Smooth muscle cell (in vitro differentiated cells): Measurements from ENCODE around the gene FZD2. TPM values are rescaled to one million over a fixed set of nuclear protein-coding genes. Genes with fewer than 3 reads are reported as not detected.
A peak's percentile ranks its signal among the peaks of the same experiment; 100 is the strongest.
"Not testable (repeated sequence)": the region's sequence is repeated elsewhere in the genome, so short reads cannot be mapped to it uniquely, and the experiment has no call there.

Experiments
- DNase-seq: peaks from one replicate; lab custom pipeline; 2025; ENCODE audit not compliant: unreplicated experiment; lab: John Stamatoyannopoulos, UW
- H2AFZ ChIP-seq: fragments of 200-600 bp; sonication (generic); 2 replicates; pipeline ENCODE4 v1.6.0; 2016; ENCODE audit warnings: antibody characterized with exemption, low read depth, mild to moderate bottlenecking
- H3F3A ChIP-seq: fragments of 200-600 bp; sonication (generic); 2 replicates; pipeline ENCODE4 v1.6.0; 2017; ENCODE audit warnings: antibody characterized with exemption, low read depth
- H3K27ac ChIP-seq: fragments of 200-600 bp; sonication (generic); 2 replicates; pipeline ENCODE4 v1.5.1; 2016; ENCODE audit warnings: low read depth, mild to moderate bottlenecking
- H3K27me3 ChIP-seq: fragments of 200-600 bp; sonication (generic); 2 replicates; pipeline ENCODE4 v1.6.1; 2016; ENCODE audit warnings: low read depth, mild to moderate bottlenecking
- H3K36me3 ChIP-seq: fragments of 200-600 bp; sonication (generic); 2 replicates; pipeline ENCODE4 v1.5.1; 2016; ENCODE audit warnings: low read depth
- H3K4me1 ChIP-seq: fragments of 200-600 bp; sonication (generic); 2 replicates; pipeline ENCODE4 v1.5.1; 2016; ENCODE audit warnings: low read depth
- H3K4me2 ChIP-seq: fragments of 200-600 bp; sonication (generic); 2 replicates; pipeline ENCODE4 v1.6.0; 2016; ENCODE audit warnings: mild to moderate bottlenecking
- H3K4me3 ChIP-seq: fragments of 200-600 bp; sonication (generic); 2 replicates; pipeline ENCODE4 v1.5.1; 2016; ENCODE audit warnings: mild to moderate bottlenecking
- H3K79me2 ChIP-seq: fragments of 200-600 bp; sonication (generic); 2 replicates; pipeline ENCODE4 v1.6.0; 2016; ENCODE audit warnings: low read depth, mild to moderate bottlenecking
- H3K9ac ChIP-seq: fragments of 200-600 bp; sonication (generic); 2 replicates; pipeline ENCODE4 v1.6.0; 2016; ENCODE audit warnings: low read depth
- H3K9me3 ChIP-seq: fragments of 200-600 bp; sonication (generic); replicated peaks from 2 replicates; pipeline ENCODE4 v1.5.1; 2016; ENCODE audit warnings: low read depth
- H4K20me1 ChIP-seq: fragments of 200-600 bp; sonication (generic); 2 replicates; pipeline ENCODE4 v1.6.0; 2016; ENCODE audit warnings: low read depth
- CTCF ChIP-seq: fragments of 200-600 bp; sonication (generic); IDR thresholded peaks from 2 replicates; pipeline ENCODE4 v1.5.1; 2017; ENCODE audit warnings: borderline replicate concordance, mild to moderate bottlenecking, antibody characterized with exemption; ENCODE audit not compliant: insufficient read depth, poor library complexity, severe bottlenecking
- WGBS: methylation state at CpG from one replicate; pipeline ENCODE4 v1.1.7; 2016; ENCODE audit warnings: low lambda C conversion rate; 5-methylcytosine and 5-hydroxymethylcytosine counted together
- polyA plus RNA-seq: library from polyadenylated mRNA; unstranded; fragments of >200 nt; fragmentation: Nextera tagmentation; extraction: Ambion mirVana; gene quantifications from 2 replicates; pipeline ENCODE4 v1.2.1, GENCODE V29; 2016
- total RNA-seq: library from RNA; depleted of rRNA; stranded (reverse); fragments of >200 nt; gene quantifications from 2 replicates; pipeline ENCODE4 v1.2.3, GENCODE V29; 2014

Gene FZD2
- total RNA-seq (19.8 and 29.7 TPM in 2 replicates), polyA plus RNA-seq (31.3 and 33.7 TPM in 2 replicates)

GRCh38 chr17:44556832-44557606, at the start of gene FZD2:
Gene FZD2 (plus strand): TSS chr17:44557484. CDS start chr17:44557689, 205 bp downstream.
- H3K79me2 ChIP-seq = peaks cover 20% of the 10 kb centered on the region
- peaks cover 34% of the 10 kb centered on the region for H4K20me1 ChIP-seq

GRCh38 chr17:44511241-44512134, 45.8 kb upstream of the FZD2 start:
- not testable (repeated sequence) for H3K36me3 ChIP-seq, H3K4me2 ChIP-seq, H3K4me1 ChIP-seq, H3F3A ChIP-seq, H3K27me3 ChIP-seq, H3K4me3 ChIP-seq, H2AFZ ChIP-seq, H4K20me1 ChIP-seq, H3K79me2 ChIP-seq, H3K9me3 ChIP-seq, DNase-seq, H3K9ac ChIP-seq, H3K27ac ChIP-seq
- WGBS = 39% methylated on average over 14 of the region's 14 CpGs

More at GRCh38 chr17:44556832-44557606, at the start of gene FZD2:
- Histone ChIP-seq H3K4me3 (peak within 1 kb of the TSS; percentile 84), H3K4me1 (peaks cover 26% of the 10 kb centered on the region), H3K27me3 (no peaks in the 10 kb centered on the region), H3K9me3 (no peaks in the 10 kb centered on the region), H3K9ac (peak within 1 kb of the TSS; percentile 89), H3K27ac (peak within 1 kb of the TSS; percentile 90), H2AFZ (peak within 1 kb of the TSS; percentile 99), H3K36me3 (no peaks in the 10 kb centered on the region), H3K4me2 (peak within 1 kb of the TSS; percentile 96), H3F3A (peaks cover 16% of the 10 kb centered on the region)
- DNase-seq = peak; percentile 68
- 1% methylated on average over 27 of the region's 49 CpGs for WGBS
- no peak for TF ChIP-seq CTCF

- no peak for DNase-seq
- Histone ChIP-seq H2AFZ (no peak overlapping the region), H3K9ac (no peak overlapping the region), H3F3A (no peaks in the 10 kb centered on the region), H3K9me3 (no peaks in the 10 kb centered on the region), H3K4me1 (no peaks in the 10 kb centered on the region), H3K4me3 (no peak overlapping the region), H3K4me2 (no peak overlapping the region), H3K27ac (no peak overlapping the region), H3K36me3 (no peaks in the 10 kb centered on the region), H3K79me2 (no peaks in the 10 kb centered on the region), H4K20me1 (no peaks in the 10 kb centered on the region), H3K27me3 (no peaks in the 10 kb centered on the region)
- 61% methylated on average over 3 of the region's 3 CpGs for WGBS
- TF ChIP-seq CTCF = no peak
Measured at GRCh38 chr17:44518032-44518431, 39.3 kb upstream of the FZD2 start.
